ENCODE results near the gene NKD1.

DNA sequence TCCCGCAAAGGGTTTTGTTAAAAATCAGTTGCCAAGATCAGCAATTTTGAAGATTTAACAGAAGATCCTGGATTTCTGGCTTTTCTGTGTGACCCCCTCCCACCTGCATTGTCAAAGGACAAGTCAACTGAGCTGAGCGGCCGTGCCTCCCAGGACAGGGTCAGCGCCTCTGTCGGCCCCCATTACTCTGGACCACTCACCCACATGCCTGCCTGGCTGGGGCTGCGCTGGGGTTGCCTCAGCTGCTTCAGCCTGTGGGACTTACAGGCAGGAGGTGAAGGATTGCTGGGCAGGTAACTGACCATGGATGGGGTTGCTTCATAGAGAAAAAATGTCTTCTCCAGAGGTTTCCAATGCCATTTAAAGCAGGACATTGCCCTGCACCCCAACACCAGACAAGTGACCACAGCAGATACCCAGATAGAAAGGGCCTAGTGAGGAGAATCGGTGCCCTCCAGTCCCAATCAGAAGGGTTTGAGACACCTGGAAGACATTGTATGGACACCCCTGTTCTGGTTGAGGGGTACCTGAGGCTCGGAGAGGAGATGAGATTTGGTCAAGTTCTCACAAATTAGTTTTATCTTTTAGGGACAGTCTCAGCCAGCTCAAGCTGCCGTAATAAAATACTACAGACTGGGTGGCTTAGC is 80.1 kb downstream of the NKD1 start:
- TF ChIP-seq, protein P1, sequence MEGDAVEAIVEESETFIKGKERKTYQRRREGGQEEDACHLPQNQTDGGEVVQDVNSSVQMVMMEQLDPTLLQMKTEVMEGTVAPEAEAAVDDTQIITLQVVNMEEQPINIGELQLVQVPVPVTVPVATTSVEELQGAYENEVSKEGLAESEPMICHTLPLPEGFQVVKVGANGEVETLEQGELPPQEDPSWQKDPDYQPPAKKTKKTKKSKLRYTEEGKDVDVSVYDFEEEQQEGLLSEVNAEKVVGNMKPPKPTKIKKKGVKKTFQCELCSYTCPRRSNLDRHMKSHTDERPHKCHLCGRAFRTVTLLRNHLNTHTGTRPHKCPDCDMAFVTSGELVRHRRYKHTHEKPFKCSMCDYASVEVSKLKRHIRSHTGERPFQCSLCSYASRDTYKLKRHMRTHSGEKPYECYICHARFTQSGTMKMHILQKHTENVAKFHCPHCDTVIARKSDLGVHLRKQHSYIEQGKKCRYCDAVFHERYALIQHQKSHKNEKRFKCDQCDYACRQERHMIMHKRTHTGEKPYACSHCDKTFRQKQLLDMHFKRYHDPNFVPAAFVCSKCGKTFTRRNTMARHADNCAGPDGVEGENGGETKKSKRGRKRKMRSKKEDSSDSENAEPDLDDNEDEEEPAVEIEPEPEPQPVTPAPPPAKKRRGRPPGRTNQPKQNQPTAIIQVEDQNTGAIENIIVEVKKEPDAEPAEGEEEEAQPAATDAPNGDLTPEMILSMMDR (IDR thresholded peaks at IDR 0.05): no peak
- no peak for TF ChIP-seq EZH2 (IDR thresholded peaks at IDR 0.05; ENCODE audit: borderline replicate concordance, insufficient read depth, low read depth, low read length, poor library complexity, severe bottlenecking)
